Spleen (tissue), 11 donors: ENCODE measurements around the gene ARL4A. TPM values are rescaled to one million over a fixed set of nuclear protein-coding genes. Genes with fewer than 3 reads are reported as not detected.

ENCODE experiments used
- DNase-seq: peaks from one replicate; pipeline ENCODE4 v3.0.0-alpha.2; 2020
- H3K27ac ChIP-seq, 8 donors: fragments of 200-600 bp; sonication (generic) in 7 of 8; 1 replicate in 4 of 8; 2 replicates in 4 of 8; pipeline versions ENCODE4 v1.5.0 to v1.8.0; 2016 to 2021; ENCODE audit warnings: inconsistent platforms in 4 of 8, mild to moderate bottlenecking in 4 of 8, moderate library complexity in 1 of 8
- H3K27me3 ChIP-seq, 7 donors: fragments of 200-600 bp; sonication (generic) in 6 of 7; replicated peaks in 1 of 7; 1 replicate in 4 of 7; 2 replicates in 3 of 7; pipeline versions ENCODE4 v1.5.0 to v1.8.0; 2016 to 2021; ENCODE audit warnings: inconsistent platforms in 3 of 7, mild to moderate bottlenecking in 1 of 7
- H3K36me3 ChIP-seq, 6 donors: fragments of 200-600 bp; sonication (generic) in 5 of 6; 1 replicate in 4 of 6; 2 replicates in 2 of 6; pipeline versions ENCODE4 v1.5.0 to v1.8.0; 2016 to 2021; ENCODE audit warnings: inconsistent platforms in 2 of 6
- H3K4me1 ChIP-seq, 6 donors: fragments of 200-600 bp; sonication (generic) in 5 of 6; 1 replicate in 3 of 6; 2 replicates in 3 of 6; pipeline versions ENCODE4 v1.5.0 to v1.8.0; 2016 to 2021; ENCODE audit warnings: inconsistent platforms in 3 of 6
- H3K4me3 ChIP-seq, 8 donors: fragments of 200-600 bp; sonication (generic) in 7 of 8; 1 replicate in 4 of 8; 2 replicates in 4 of 8; pipeline versions ENCODE4 v1.5.0 to v1.8.0; 2016 to 2021; ENCODE audit warnings: inconsistent platforms in 4 of 8, mild to moderate bottlenecking in 4 of 8, moderate library complexity in 2 of 8
- H3K9me3 ChIP-seq, 8 donors: fragments of 200-600 bp; sonication (generic) in 7 of 8; 1 replicate in 4 of 8; 2 replicates in 4 of 8; pipeline versions ENCODE4 v1.5.0 to v1.8.0; 2016 to 2021; ENCODE audit warnings: inconsistent platforms in 4 of 8
- CTCF ChIP-seq, 11 experiments: fragments of 200-600 bp in 7 of 11; fragments of 450-650 bp in 4 of 11; sonication (generic) in 4 of 11; IDR thresholded peaks in 8 of 11; conservative IDR thresholded peaks in 3 of 11; 1 replicate in 7 of 11; 2 replicates in 4 of 11; pipeline versions ENCODE4 v1.4.0 to v1.8.0; 2016 to 2021; ENCODE audit warnings: antibody characterized with exemption in 11 of 11, inconsistent platforms in 4 of 11, mild to moderate bottlenecking in 1 of 11
- POLR2A ChIP-seq, 3 donors: fragments of 450-650 bp; IDR thresholded peaks; one replicate each; pipeline ENCODE4 v1.5.1; 2017; ENCODE audit warnings: antibody characterized with exemption in 3 of 3, mild to moderate bottlenecking in 1 of 3
- POLR2AphosphoS5 ChIP-seq, 3 donors: sonication (generic); formaldehyde crosslinking; IDR thresholded peaks; one replicate each; pipeline ENCODE4 v1.5.1; 2017; ENCODE audit warnings: antibody characterized with exemption in 3 of 3
- WGBS, 5 donors: extraction: QIAGEN DNeasy Blood & Tissue Kit in 3 of 5; methylation state at CpG; one replicate each; pipeline versions ENCODE4 v1.1.5 to v1.1.7; 2013 to 2018; 5-methylcytosine and 5-hydroxymethylcytosine counted together
- intact Hi-C: fragments of 100-400 bp; cut with DNase I; formaldehyde crosslinking; loops from one replicate; pipeline ENCODE4 v1.15.0; 2023; ENCODE audit warnings: low total_unique reads
- polyA plus RNA-seq, 3 donors: library from polyadenylated mRNA; stranded (reverse); fragments of 200-250 nt; gene quantifications; one replicate each; pipeline ENCODE4 v1.2.1, GENCODE V29; 2013
- small RNA-seq, 4 donors: library from RNA; depleted of rRNA; stranded (forward); fragments of <200 nt; gene quantifications; one replicate each; pipeline ENCODE3, GENCODE V24; 2016
- total RNA-seq, 7 donors: library from RNA; depleted of rRNA in 3 of 7; stranded (reverse); fragments of >200 nt in 3 of 7; fragmentation: NEBNext Ultra II Directional in 4 of 7; extraction: Animal tissue kit (Norgen Biotek cat#: 25700) in 4 of 7; gene quantifications; one replicate each; pipeline versions ENCODE4 v1.1.0 to v1.2.1, GENCODE V29; 2016 to 2021
- donor health status: healthy with polysubstance abuse.
- donor health status: DM: no; HTN: no; CAD: no; lungs with moderate emphysema.
- donor health status: DM: no; HTN: no; CAD: no.
- donor health status: Bipolar disorder and iron deficiency.
- donor health status: healthy.
- donor health status: DM: no; HTN: no; CAD: no.
- donor health status: DM: yes; HTN: yes; CAD: no.

ARL4A gene
- total and polyA plus RNA-seq, 10 donors: 12.9 to 40.9 (median 27.1) TPM

DNA sequence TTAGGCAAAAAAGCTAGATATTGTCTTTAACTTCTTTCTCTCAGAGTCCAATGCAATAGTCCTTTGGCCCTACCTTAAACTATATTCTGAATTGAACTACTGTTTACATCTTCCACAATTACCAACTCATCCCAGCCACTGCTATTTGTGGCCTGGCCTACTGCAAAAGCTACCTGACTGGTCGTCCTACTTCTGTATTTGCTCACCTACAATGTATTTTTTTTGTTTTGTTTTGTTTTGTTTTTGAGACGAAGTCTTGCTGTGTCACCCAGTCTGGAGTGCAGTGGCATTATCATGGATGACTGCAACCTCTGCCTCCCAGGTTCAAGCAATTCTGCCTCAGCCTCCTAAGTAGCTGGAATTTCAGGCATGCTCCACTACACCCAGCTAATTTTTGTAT lies 51.2 kb downstream of the ARL4A start:
- Histone ChIP-seq H3K4me3 (no peak overlapping the region), H3K27me3 (no peaks in the 10 kb centered on the region), H3K36me3 (no peaks in the 10 kb centered on the region), H3K4me1 (no peaks in the 10 kb centered on the region), H3K27ac (no peak overlapping the region), H3K9me3 (no peaks in the 10 kb centered on the region)
- 48 to 78% (median 72%) methylated on average over 2 of the region's 2 CpGs for WGBS, 5 donors
- intact Hi-C loops: no loop called here
- TF ChIP-seq POLR2A (IDR thresholded peaks at IDR 0.05): no peak
- TF ChIP-seq CTCF (IDR thresholded peaks at IDR 0.05 in 8 of 11, conservative IDR thresholded peaks at IDR 0.05 in 3 of 11): no peak
- no peak for TF ChIP-seq POLR2AphosphoS5 (IDR thresholded peaks at IDR 0.05)
- no peak for DNase-seq

Small RNA genes lying within 50 kb of the gene (small RNA-seq; reads per million reads assigned to genes)
- 0 reads per million in 4 donors for gene RF00264

Other genes starting within 250 kb of the ARL4A start
- gene SCIN, start 116.9 kb upstream of the ARL4A start, total RNA-seq: 1 to 10 TPM in 1 of 7 donors, under 1 TPM in 5, not detected in 1; 0.07 to 1.4 (median 0.30) TPM
- gene SCIN, start 116.9 kb upstream of the ARL4A start, polyA plus RNA-seq: under 1 TPM; 0.11 to 0.42 (median 0.15) TPM